ENCODE results near the gene VIPR1.

- TF ChIP-seq CTCF (conservative IDR thresholded peaks at IDR 0.05; ENCODE audit: low read depth, low read length), result no peak
- no peak for TF ChIP-seq EZH2phosphoT487 (IDR thresholded peaks at IDR 0.05; ENCODE audit: borderline replicate concordance, low read length)
Measured at GRCh38 chr3:42456211-42456610, 46.2 kb upstream of the VIPR1 start.
